Heart left ventricle (tissue), 16 donors: ENCODE measurements around the gene MMP17. TPM values are rescaled to one million over a fixed set of nuclear protein-coding genes. Genes with fewer than 3 reads are reported as not detected.
"Not testable (repeated sequence)": the region's sequence is repeated elsewhere in the genome, so short reads cannot be mapped to it uniquely, and the experiment has no call there.

ENCODE experiments used
- ATAC-seq, 4 donors: fragments of 200-7000 bp; cut with Tn5 transposase; one replicate each; pipeline ENCODE4 v1.9.1; 2020 to 2022; ENCODE audit warnings: moderate library complexity in 4 of 4, mild to moderate bottlenecking in 3 of 4, moderate number of reproducible peaks in 1 of 4
- DNase-seq, 5 donors: peaks; one replicate each; pipeline ENCODE4 v3.0.0-alpha.2; 2020
- H3K27ac ChIP-seq, 12 donors: fragments of 200-600 bp; sonication (generic) in 4 of 12; one replicate each; pipeline versions ENCODE4 v1.5.0 to v1.8.0; 2016 to 2022; ENCODE audit warnings: mild to moderate bottlenecking in 2 of 12
- H3K27me3 ChIP-seq, 9 donors: fragments of 200-600 bp; sonication (generic) in 2 of 9; one replicate each; pipeline versions ENCODE4 v1.5.1 to v1.8.0; 2016 to 2022; ENCODE audit warnings: mild to moderate bottlenecking in 3 of 9
- H3K36me3 ChIP-seq, 9 donors: fragments of 200-600 bp; sonication (generic) in 2 of 9; one replicate each; pipeline versions ENCODE4 v1.5.0 to v1.8.0; 2018 to 2022; ENCODE audit warnings: mild to moderate bottlenecking in 2 of 9
- H3K4me1 ChIP-seq, 12 donors: fragments of 200-600 bp; sonication (generic) in 4 of 12; one replicate each; pipeline versions ENCODE4 v1.5.0 to v1.8.0; 2016 to 2022; ENCODE audit warnings: mild to moderate bottlenecking in 3 of 12
- H3K4me3 ChIP-seq, 12 donors: fragments of 200-600 bp; sonication (generic) in 4 of 12; one replicate each; pipeline versions ENCODE4 v1.5.0 to v1.8.0; 2017 to 2022; ENCODE audit warnings: mild to moderate bottlenecking in 9 of 12, moderate library complexity in 4 of 12
- H3K9me3 ChIP-seq, 12 donors: fragments of 200-600 bp; sonication (generic) in 4 of 12; one replicate each; pipeline versions ENCODE4 v1.5.0 to v1.8.0; 2016 to 2022; ENCODE audit warnings: mild to moderate bottlenecking in 1 of 12
- CTCF ChIP-seq, 12 donors: fragments of 200-600 bp; sonication (generic) in 4 of 12; IDR thresholded peaks; one replicate each; pipeline versions ENCODE4 v1.5.0 to v1.8.0; 2018 to 2022; ENCODE audit warnings: antibody characterized with exemption in 12 of 12, mild to moderate bottlenecking in 5 of 12
- POLR2A ChIP-seq, 2 donors: fragments of 450-650 bp; IDR thresholded peaks; one replicate each; pipeline ENCODE4 v1.6.1; 2017; ENCODE audit warnings: antibody characterized with exemption in 2 of 2, mild to moderate bottlenecking in 2 of 2, moderate library complexity in 2 of 2
- WGBS, 4 donors: extraction: QIAGEN DNeasy Blood & Tissue Kit in 2 of 4; methylation state at CpG; one replicate each; pipeline versions ENCODE4 v1.1.5 to v1.1.7; 2013 to 2018; 5-methylcytosine and 5-hydroxymethylcytosine counted together
- intact Hi-C, 10 donors: fragments of 100-400 bp; cut with DNase I; formaldehyde crosslinking; loops; one replicate each; pipeline versions ENCODE4 v1.11.1 to v1.14.2; 2022
- polyA plus RNA-seq, 2 donors: library from polyadenylated mRNA; stranded (reverse); fragments of 200-250 nt; gene quantifications; one replicate each; pipeline ENCODE4 v1.2.3, GENCODE V29; 2013
- total RNA-seq, 9 donors: library from RNA; depleted of rRNA in 2 of 9; stranded (reverse); fragments of >200 nt in 2 of 9; fragmentation: NEBNext Ultra II Directional in 3 of 9; extraction: Animal tissue kit (Norgen Biotek cat#: 25700) in 3 of 9; gene quantifications; one replicate each; pipeline versions ENCODE4 v1.1.0 to v1.2.4, GENCODE V29; 2016 to 2023
- donor health status: ischemic (EF 13 %, LVEDD 7.1; RV severe dilation, severe dysfunction).
- donor health status: healthy with polysubstance abuse.
- donor health status: DM: no; HTN: yes; CAD: no.
- donor health status: DM: no; HTN: no; CAD: no.
- donor health status: ischemic (EF 25% LVEDD 6.9; RV normal size, moderate dysfunction).
- donor health status: ischemic (EF 25% LVEDD 5.7; RV mildly dilated, moderate dysfunction).
- donor health status: healthy.
- donor health status: DM: yes; HTN: yes; CAD: no.
- donor health status: ischemic (EF 35%, LVEDD 5.7; RV mildly dilated, moderate dysfunction).
- donor health status: nonischemic (EF 11% LVEDD 7.7; RV severe dilation, severe dysfunction).
- donor health status: DM: yes; HTN: yes; CAD: no.
- donor health status: PGD.
- donor health status: ischemic (EF 29% LVEDD 5.4; RV normal size, mild dysfunction).
- donor health status: nonischemic (EF 23%, LVEDD 6.1; RV moderate dilation, normal function).

Gene MMP17
- total and polyA plus RNA-seq, 11 donors, result 0.28 to 2.1 (median 1.2) TPM

- TF ChIP-seq CTCF (IDR thresholded peaks at IDR 0.05), result no peak
- no peak for TF ChIP-seq POLR2A (IDR thresholded peaks at IDR 0.05)
- intact Hi-C loops, result no loop called here
- WGBS, 4 donors, result 70 to 73% (median 72%) methylated on average over 17 to 21 of the region's 21 CpGs
- ATAC-seq, result peak in 1 of 4 donors; percentile 29
- DNase-seq, result no peak
- Histone ChIP-seq H3K9me3 (no peaks in the 10 kb centered on the region), H3K27me3 (no peaks in the 10 kb centered on the region), H3K4me1 (peaks cover 0 to 9% (median 0%) of the 10 kb centered on the region in 12 donors), H3K4me3 (no peak overlapping the region), H3K36me3 (no peaks in the 10 kb centered on the region), H3K27ac (no peak overlapping the region)
These were observed 44.2 kb downstream of the MMP17 start for GRCh38 chr12:131872154-131873051.

GRCh38 chr12:131873293-131873692 is 45.1 kb downstream of the MMP17 start:
- intact Hi-C loops, result no loop called here

GRCh38 chr12:131874972-131875371 is 46.8 kb downstream of the MMP17 start:
- intact Hi-C loops, DNase-seq, H3K4me3 ChIP-seq, H3K27ac ChIP-seq, H3K27me3 ChIP-seq, ATAC-seq, H3K9me3 ChIP-seq, H3K36me3 ChIP-seq: not testable (repeated sequence)
- peaks cover 0 to 26% (median 0%) of the 10 kb centered on the region in 12 donors for H3K4me1 ChIP-seq
- WGBS, 4 donors, result 83 to 88% (median 86%) methylated on average over 6 of the region's 6 CpGs

More at GRCh38 chr12:131873293-131873692, 45.1 kb downstream of the MMP17 start:
- Histone ChIP-seq H3K27me3 (no peaks in the 10 kb centered on the region), H3K27ac (no peak overlapping the region), H3K4me3 (no peak overlapping the region), H3K4me1 (peaks cover 0 to 13% (median 0%) of the 10 kb centered on the region in 12 donors), H3K9me3 (no peaks in the 10 kb centered on the region), H3K36me3 (no peaks in the 10 kb centered on the region)
- ATAC-seq (no peak), DNase-seq (no peak)
- 94 to 96% (median 96%) methylated on average over 15 to 21 of the region's 21 CpGs for WGBS, 4 donors
- TF ChIP-seq POLR2A (IDR thresholded peaks at IDR 0.05) (no peak), CTCF (IDR thresholded peaks at IDR 0.05) (no peak)

- H3K27ac ChIP-seq, DNase-seq, intact Hi-C loops, H3K36me3 ChIP-seq, ATAC-seq, H3K27me3 ChIP-seq, H3K9me3 ChIP-seq, H3K4me3 ChIP-seq: not testable (repeated sequence)
- 77 to 87% (median 82%) methylated on average over 10 of the region's 10 CpGs for WGBS, 4 donors
- H3K4me1 ChIP-seq, result peaks cover 0 to 22% (median 0%) of the 10 kb centered on the region in 12 donors
These were observed 49.0 kb downstream of the MMP17 start for GRCh38 chr12:131877216-131877615.

- H3K36me3 ChIP-seq, DNase-seq, H3K9me3 ChIP-seq, ATAC-seq, H3K4me3 ChIP-seq, H3K27me3 ChIP-seq, intact Hi-C loops, H3K27ac ChIP-seq: not testable (repeated sequence)
- WGBS, 4 donors, result 52 to 65% (median 59%) methylated on average over 3 of the region's 3 CpGs
- H3K4me1 ChIP-seq, result peaks cover 0 to 23% (median 0%) of the 10 kb centered on the region in 12 donors
These were observed 50.2 kb downstream of the MMP17 start for GRCh38 chr12:131878436-131878835.
